GM23338 (cell line): Measurements from ENCODE around the gene CALCOCO1. TPM values are rescaled to one million over a fixed set of nuclear protein-coding genes. Genes with fewer than 3 reads are reported as not detected.

ENCODE experiments used
- CTCF ChIP-seq, 2 experiments: fragments of 200-600 bp in 1 of 2; sonication (generic) in 1 of 2; conservative IDR thresholded peaks; 2 replicates each; pipeline versions ENCODE4 v1.5.1 to v1.6.1; 2016 to 2017; ENCODE audit warnings: antibody characterized with exemption in 2 of 2, low read depth in 2 of 2, mild to moderate bottlenecking in 2 of 2, moderate library complexity in 1 of 2
- NANOG ChIP-seq: IDR thresholded peaks from 2 replicates; pipeline ENCODE4 v1.6.1; 2016; ENCODE audit warnings: antibody characterized with exemption, borderline replicate concordance
- POLR2AphosphoS5 ChIP-seq: IDR thresholded peaks from 2 replicates; pipeline ENCODE4 v1.6.1; 2016; ENCODE audit warnings: antibody characterized with exemption, low read depth
- REST ChIP-seq: IDR thresholded peaks from one replicate; pipeline ENCODE4 v1.6.1; 2018; ENCODE audit warnings: antibody characterized with exemption; ENCODE audit not compliant: unreplicated experiment
- STAT1 ChIP-seq: IDR thresholded peaks from one replicate; pipeline ENCODE4 v1.6.1; 2016; ENCODE audit warnings: antibody characterized with exemption; ENCODE audit not compliant: unreplicated experiment
- ZNF331 ChIP-seq: fragments of 250-450 bp; sonication (Bioruptor Pico); IDR thresholded peaks from 2 replicates; pipeline ENCODE4 v1.5.0; 2020; ENCODE audit warnings: low read depth, mild to moderate bottlenecking, moderate library complexity
- ZNF462 ChIP-seq: fragments of 250-450 bp; sonication (Bioruptor Pico); IDR thresholded peaks from 2 replicates; pipeline ENCODE4 v1.5.0; 2020; ENCODE audit warnings: mild to moderate bottlenecking, moderate library complexity
- polyA plus RNA-seq: library from polyadenylated mRNA; unstranded; fragments of >200 nt; fragmentation: Nextera tagmentation; extraction: Ambion mirVana; gene quantifications from 2 replicates; pipeline ENCODE4 v1.2.1, GENCODE V29; 2016
- total RNA-seq: library from RNA; depleted of rRNA; stranded (reverse); fragments of >200 nt; shearing (Covaris generic); gene quantifications from 2 replicates; pipeline ENCODE4 v1.2.3, GENCODE V29; 2014

The CALCOCO1 gene
- total and polyA plus RNA-seq, 2 experiments from 2014 or later, result 6.5 to 20.4 TPM

- TF ChIP-seq ZNF462 (CRISPR knock-in tag) (no peak), ZNF331 (no peak), STAT1 (no peak), CTCF (conservative IDR thresholded peaks at IDR 0.05; ENCODE audit: low read depth in 2 of 2) (no peak), POLR2AphosphoS5 (no peak), REST (no peak), NANOG (no peak)
Observed at GRCh38 chr12:53733807-53734200, 6.6 kb upstream of the CALCOCO1 start (continued).
